HG03520 (cell line): ENCODE results near the gene CX3CR1.
"Not testable (repeated sequence)": the region's sequence is repeated elsewhere in the genome, so short reads cannot be mapped to it uniquely, and the experiment has no call there.

Experiments used
- ATAC-seq: cut with Tn5 transposase; IDR thresholded peaks from one replicate; pipeline ENCODE4 v1.9.1; 2021; ENCODE audit warnings: mild to moderate bottlenecking, moderate library complexity; ENCODE audit not compliant: unreplicated experiment

Gene CX3CR1, protein sequence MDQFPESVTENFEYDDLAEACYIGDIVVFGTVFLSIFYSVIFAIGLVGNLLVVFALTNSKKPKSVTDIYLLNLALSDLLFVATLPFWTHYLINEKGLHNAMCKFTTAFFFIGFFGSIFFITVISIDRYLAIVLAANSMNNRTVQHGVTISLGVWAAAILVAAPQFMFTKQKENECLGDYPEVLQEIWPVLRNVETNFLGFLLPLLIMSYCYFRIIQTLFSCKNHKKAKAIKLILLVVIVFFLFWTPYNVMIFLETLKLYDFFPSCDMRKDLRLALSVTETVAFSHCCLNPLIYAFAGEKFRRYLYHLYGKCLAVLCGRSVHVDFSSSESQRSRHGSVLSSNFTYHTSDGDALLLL

DNA sequence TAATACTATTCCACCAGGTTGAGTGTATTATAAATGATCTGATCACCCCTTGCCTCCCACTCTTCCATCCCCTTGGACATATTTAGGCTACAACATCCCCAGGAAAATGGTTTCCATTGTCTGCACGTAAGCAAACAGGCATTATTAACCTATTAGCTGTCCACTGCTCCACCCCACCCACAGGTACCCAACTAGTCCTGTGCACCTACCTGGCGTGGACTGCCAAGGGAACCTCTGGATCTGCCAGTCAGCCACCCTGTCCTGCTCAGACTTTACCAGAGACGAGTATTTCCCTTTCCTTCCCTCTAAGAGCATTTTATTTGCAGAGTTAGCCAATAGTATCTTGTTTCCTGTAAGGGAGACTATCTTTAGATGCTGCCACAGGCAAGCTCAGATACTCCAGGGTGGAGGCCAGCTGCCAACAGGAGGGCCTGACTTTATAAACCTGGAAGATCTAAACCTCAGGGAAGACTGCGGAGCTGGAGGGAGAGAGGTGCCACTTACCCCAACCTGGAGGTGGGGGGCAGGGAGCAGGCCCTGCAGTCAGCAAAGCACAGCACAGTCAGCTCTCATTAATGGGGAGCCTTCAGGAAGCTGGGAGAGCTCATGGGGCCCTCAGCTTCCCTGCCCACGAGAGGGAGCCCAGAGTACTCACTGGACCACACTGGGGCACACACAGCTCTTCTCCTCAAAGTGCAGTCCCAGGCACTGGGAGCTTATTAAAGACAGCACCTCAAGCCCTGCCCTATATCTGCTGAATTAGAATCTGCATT, at the start of gene CX3CR1:
TSS of gene CX3CR1 (minus strand) at position 292 of the 773 bp plus-strand sequence. CDS start 13,527 bp downstream, outside the sequence.
- ATAC-seq = no peak

- ATAC-seq = no peak
These were observed 49.7 kb upstream of the CX3CR1 start, which contains the start of gene CCR8 for GRCh38 chr3:39329493-39329892. Gene CCR8, plus strand, starts transcription at chr3:39329709. Its CDS starts 2,623 bp downstream, at chr3:39332332.

- peak; percentile 61 for ATAC-seq
These were observed 48.0 kb upstream of the CX3CR1 start for GRCh38 chr3:39327746-39328349.

DNA sequence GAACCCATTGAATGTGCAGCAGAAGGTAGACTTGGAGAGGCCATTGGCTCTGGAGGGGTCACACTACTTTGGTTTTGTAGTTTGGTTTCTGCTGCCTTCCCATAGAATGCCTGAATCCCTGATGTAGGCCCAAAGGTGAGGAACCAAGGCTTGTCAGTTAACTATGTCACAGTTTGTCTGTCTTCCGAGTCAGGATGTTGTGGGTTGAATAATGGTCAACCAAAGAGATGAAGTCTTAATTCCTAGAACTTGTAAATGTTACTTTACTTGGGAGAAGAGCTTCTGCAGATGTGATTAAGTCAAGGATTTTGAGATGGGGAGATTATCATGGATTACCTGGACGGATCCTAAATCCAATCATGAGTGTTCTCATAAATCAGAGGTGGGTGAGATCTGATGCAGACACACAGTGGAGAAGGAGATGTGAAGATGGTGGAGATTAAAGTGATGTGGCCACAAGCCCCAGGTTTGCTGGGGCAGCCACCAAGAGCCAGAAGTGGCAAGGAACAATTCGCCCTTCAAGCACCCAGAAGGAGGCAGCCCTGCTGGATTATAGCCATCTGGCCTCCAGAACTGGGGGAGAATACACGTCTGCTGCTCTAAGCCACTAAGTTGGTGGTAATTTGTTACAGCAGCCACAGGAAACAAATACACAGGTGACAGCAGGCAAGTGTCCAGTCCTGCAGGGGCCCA, 47.4 kb upstream of the CX3CR1 start:
- no peak for ATAC-seq

- ATAC-seq = no peak
These were observed 45.4 kb upstream of the CX3CR1 start for GRCh38 chr3:39325236-39325635.

GRCh38 chr3:39323494-39323893, 43.7 kb upstream of the CX3CR1 start:
- no peak for ATAC-seq

- no peak for ATAC-seq
These were observed 43.1 kb upstream of the CX3CR1 start for GRCh38 chr3:39322936-39323335.

GRCh38 chr3:39322209-39322715, 42.4 kb upstream of the CX3CR1 start:
- ATAC-seq = not testable (repeated sequence)

DNA sequence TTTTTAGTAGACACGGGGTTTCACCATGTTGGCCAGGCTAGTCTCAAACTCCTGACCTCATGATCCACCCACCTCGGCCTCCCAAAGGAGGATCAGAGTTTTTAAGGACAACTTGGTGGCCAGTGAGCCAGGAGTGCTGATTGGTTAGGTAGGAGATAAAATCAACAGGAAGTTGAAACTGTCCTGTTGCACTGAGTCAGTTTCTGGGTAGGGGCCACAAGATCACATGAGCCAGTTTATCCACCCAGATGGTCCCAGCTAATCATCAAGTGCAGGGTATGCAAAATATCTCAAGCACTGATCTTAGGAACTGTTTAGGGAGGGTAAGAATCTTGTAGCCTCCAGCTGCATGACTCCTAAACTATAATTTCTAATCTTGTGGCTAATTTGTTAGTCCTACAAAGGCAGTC, 41.7 kb upstream of the CX3CR1 start:
- ATAC-seq = not testable (repeated sequence)

DNA sequence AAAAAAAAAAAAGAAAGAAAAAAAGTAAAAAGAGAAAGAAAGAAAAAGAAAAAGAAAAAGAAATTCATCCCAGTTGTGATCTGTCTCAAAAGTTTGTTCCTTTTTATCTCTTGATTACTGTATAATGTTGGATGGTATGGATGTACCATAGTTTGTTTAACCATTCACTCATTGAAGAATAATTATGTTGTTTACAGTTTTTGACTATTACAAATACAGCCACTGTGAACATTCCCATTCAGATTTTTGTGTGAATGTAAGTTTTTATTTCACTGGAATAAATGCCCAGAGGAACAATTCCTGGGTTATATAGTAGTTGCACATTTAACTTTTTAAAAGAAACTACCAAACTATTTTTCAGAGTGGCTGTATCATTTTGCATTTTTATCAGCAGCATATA, 39.4 kb upstream of the CX3CR1 start:
- ATAC-seq = no peak

DNA sequence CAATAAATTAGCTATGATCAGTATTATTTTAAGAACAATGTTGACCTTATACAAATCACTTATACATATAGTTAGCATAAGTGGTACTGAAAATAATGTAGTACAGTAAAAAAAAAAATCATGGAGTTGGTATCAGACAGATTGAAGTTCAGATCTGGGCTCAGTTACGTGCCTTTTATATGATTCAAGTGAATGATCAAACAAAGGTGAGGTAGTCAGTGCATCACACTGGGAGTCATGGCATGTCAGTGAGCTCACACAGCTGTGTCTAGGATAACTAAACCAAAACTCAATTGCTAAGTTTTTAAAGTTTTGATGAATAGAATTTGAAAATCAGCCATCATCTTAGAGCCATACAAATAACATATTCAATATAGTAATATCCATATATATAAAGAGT, 38.5 kb upstream of the CX3CR1 start:
- ATAC-seq = no peak

- ATAC-seq = no peak
These were observed 37.8 kb upstream of the CX3CR1 start for GRCh38 chr3:39317571-39318169.

DNA sequence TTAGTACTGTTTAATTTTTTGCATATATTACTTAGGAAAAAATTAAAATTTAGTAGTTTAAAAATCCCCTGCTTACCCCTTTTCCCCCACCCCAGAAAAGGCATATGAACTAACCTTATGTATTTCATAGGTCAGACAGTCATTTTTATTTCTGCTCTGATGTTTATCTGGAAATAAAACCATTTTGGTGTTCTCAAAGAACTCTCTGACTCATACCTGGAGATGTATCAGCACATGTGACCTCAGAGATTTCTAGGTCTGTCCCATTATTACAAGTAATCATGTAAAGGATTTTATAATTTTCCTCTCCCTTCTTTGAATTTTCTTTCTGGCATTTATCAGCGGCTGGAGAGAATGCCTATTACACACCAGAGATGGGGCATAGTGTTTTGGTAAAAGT, 35.6 kb upstream of the CX3CR1 start:
- no peak for ATAC-seq

GRCh38 chr3:39313289-39313688, 33.5 kb upstream of the CX3CR1 start:
- ATAC-seq = no peak

DNA sequence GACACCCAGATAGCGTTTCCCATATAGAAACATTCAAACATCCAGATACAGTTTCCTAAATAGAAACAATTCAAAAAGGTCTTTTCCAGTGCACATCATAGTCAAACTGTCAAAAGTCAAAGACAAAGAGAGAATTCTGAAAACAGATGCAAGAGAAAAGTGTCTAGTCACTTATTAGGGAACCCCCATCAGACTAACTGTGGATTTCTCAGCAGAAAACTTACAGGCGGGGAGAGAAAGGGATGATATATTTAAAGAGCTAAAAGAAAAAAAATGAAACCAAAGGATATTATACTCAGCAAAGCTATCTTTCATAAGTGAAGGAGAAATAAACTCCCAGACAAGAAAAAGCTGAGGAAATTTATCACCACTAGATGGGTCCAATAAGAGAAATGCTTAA, 22.3 kb upstream of the CX3CR1 start:
- ATAC-seq = no peak

DNA sequence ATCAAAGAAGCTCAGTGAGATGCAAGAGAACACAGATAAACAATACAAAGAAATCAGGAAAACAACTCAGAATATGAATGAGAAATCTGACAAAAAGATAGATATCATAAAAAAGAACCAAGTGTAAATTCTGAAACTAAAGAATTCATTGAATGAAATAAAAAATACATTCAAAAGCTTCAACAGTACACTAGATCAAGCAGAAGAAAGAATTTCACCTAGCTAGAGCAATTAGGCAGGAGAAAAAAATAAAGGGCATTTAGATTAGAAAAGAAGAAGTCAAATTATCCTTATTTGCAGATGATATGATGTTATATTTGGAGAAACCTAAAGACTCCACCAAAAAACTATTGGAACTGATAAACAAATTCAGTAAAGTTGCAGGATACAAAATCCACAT, 19.4 kb upstream of the CX3CR1 start:
- ATAC-seq = no peak

GRCh38 chr3:39296197-39297077, 16.6 kb upstream of the CX3CR1 start:
- ATAC-seq = no peak

DNA sequence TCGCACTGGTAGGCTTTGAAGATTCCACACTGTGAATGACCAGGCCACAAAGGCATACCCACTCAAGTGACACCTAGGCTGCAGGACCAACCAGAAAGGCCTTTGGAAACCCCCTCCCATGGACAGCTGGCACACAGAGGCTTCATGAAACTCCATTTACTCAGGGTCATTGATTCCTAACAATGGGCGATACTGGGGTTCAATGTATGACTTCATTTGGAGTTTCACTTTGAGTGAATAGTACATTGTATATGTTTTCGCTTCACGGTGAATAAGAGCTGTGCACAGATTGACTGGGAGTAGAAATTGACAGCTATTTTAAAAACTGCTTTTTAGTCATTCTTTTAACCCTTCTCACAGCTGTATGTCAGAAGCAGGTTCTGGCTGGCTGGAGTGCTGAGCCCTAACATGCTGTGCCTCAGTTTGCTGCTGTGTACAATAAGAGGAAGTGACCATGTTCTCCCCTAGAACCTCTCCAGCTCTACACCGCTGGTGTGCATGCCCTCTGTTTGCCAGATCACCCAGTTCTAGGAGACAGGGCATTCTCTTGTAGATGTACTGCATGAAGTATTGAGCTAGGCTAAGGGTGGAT, 15.4 kb upstream of the CX3CR1 start:
- peak; percentile 88 for ATAC-seq
